Measurements from ENCODE around the gene TRHDE. TPM values are rescaled to one million over a fixed set of nuclear protein-coding genes. Genes with fewer than 3 reads are reported as not detected.

The TRHDE gene
- polyA plus RNA-seq, 1 donor from 2014 or later, result 20.6 TPM

GRCh38 chr12:72465940-72466630 is 193.9 kb downstream of the TRHDE start:
- TF ChIP-seq CTCF (IDR thresholded peaks at IDR 0.05; ENCODE audit: poor library complexity, severe bottlenecking) (no peak), EZH2 (IDR thresholded peaks at IDR 0.05; ENCODE audit: borderline replicate concordance, insufficient read depth, low read length, poor library complexity, severe bottlenecking) (no peak), POLR2AphosphoS5 (IDR thresholded peaks at IDR 0.05) (no peak), EP300 (conservative IDR thresholded peaks at IDR 0.05; ENCODE audit: poor library complexity, severe bottlenecking) (no peak), SMC3 (conservative IDR thresholded peaks at IDR 0.05; ENCODE audit: poor library complexity) (no peak), MXI1 (conservative IDR thresholded peaks at IDR 0.05; ENCODE audit: poor library complexity, severe bottlenecking) (no peak), RAD21 (conservative IDR thresholded peaks at IDR 0.05) (no peak), TAF1 (IDR thresholded peaks at IDR 0.05; ENCODE audit: low read depth) (no peak), REST (IDR thresholded peaks at IDR 0.05; ENCODE audit: borderline replicate concordance) (no peak)
- no peak overlapping the region for H3K9ac ChIP-seq (ENCODE audit: low read length)
- H3K9me2 ChIP-seq (ENCODE audit: insufficient read depth, low read length), result no peaks in the 10 kb centered on the region

GRCh38 chr12:72467985-72468384 is 195.8 kb downstream of the TRHDE start:
- no peaks in the 10 kb centered on the region for H4K20me1 ChIP-seq (ENCODE audit: insufficient read depth)
- H3K9me3 ChIP-seq (ENCODE audit: low read length), result no peaks in the 10 kb centered on the region
- no peak overlapping the region for H3K27ac ChIP-seq (ENCODE audit: low read length)
- no peaks in the 10 kb centered on the region for H3K9me2 ChIP-seq (ENCODE audit: insufficient read depth, low read length)
- H3K9ac ChIP-seq (ENCODE audit: low read length), result no peak overlapping the region
- H3K79me2 ChIP-seq (replicated peaks; ENCODE audit: insufficient read depth, low read length), result no peaks in the 10 kb centered on the region
- H2AFZ ChIP-seq (ENCODE audit: low read depth, low read length), result no peak overlapping the region
- H3K36me3 ChIP-seq (ENCODE audit: insufficient read depth, low read length), result no peaks in the 10 kb centered on the region
- H3K4me3 ChIP-seq (ENCODE audit: low read length), result no peak overlapping the region
- no peaks in the 10 kb centered on the region for H3K27me3 ChIP-seq (ENCODE audit: insufficient read depth, low read depth, low read length)
- TF ChIP-seq EZH2 (IDR thresholded peaks at IDR 0.05; ENCODE audit: borderline replicate concordance, insufficient read depth, low read length, poor library complexity, severe bottlenecking) (no peak), EP300 (conservative IDR thresholded peaks at IDR 0.05; ENCODE audit: poor library complexity, severe bottlenecking) (no peak), MXI1 (conservative IDR thresholded peaks at IDR 0.05; ENCODE audit: poor library complexity, severe bottlenecking) (no peak), POLR2AphosphoS5 (IDR thresholded peaks at IDR 0.05) (no peak), REST (IDR thresholded peaks at IDR 0.05; ENCODE audit: borderline replicate concordance) (no peak), TAF1 (IDR thresholded peaks at IDR 0.05; ENCODE audit: low read depth) (no peak), RAD21 (conservative IDR thresholded peaks at IDR 0.05) (no peak), CTCF (IDR thresholded peaks at IDR 0.05; ENCODE audit: poor library complexity, severe bottlenecking) (no peak)
- no peaks in the 10 kb centered on the region for H3F3A ChIP-seq (ENCODE audit: insufficient read depth, low read length, poor library complexity, severe bottlenecking)
- no peak overlapping the region for H3K4me2 ChIP-seq (ENCODE audit: low read length)

More at GRCh38 chr12:72465940-72466630, 193.9 kb downstream of the TRHDE start:
- H3K79me2 ChIP-seq (replicated peaks; ENCODE audit: insufficient read depth, low read length), result no peaks in the 10 kb centered on the region
- no peaks in the 10 kb centered on the region for H3K36me3 ChIP-seq (ENCODE audit: insufficient read depth, low read length)
- no peaks in the 10 kb centered on the region for H4K20me1 ChIP-seq (ENCODE audit: insufficient read depth)
- H3K4me2 ChIP-seq (ENCODE audit: low read length), result no peak overlapping the region
- H3K4me3 ChIP-seq (ENCODE audit: low read length), result no peak overlapping the region
- H2AFZ ChIP-seq (ENCODE audit: low read depth, low read length), result no peak overlapping the region
- H3F3A ChIP-seq (ENCODE audit: insufficient read depth, low read length, poor library complexity, severe bottlenecking), result no peaks in the 10 kb centered on the region
- H3K27ac ChIP-seq (ENCODE audit: low read length), result no peak overlapping the region
- no peaks in the 10 kb centered on the region for H3K27me3 ChIP-seq (ENCODE audit: insufficient read depth, low read depth, low read length)
- no peaks in the 10 kb centered on the region for H3K9me3 ChIP-seq (ENCODE audit: low read length)
